Measurements from ENCODE around the gene EPHA4.
A peak's percentile ranks its signal among the peaks of the same experiment; 100 is the strongest.

The EPHA4 gene

DNA sequence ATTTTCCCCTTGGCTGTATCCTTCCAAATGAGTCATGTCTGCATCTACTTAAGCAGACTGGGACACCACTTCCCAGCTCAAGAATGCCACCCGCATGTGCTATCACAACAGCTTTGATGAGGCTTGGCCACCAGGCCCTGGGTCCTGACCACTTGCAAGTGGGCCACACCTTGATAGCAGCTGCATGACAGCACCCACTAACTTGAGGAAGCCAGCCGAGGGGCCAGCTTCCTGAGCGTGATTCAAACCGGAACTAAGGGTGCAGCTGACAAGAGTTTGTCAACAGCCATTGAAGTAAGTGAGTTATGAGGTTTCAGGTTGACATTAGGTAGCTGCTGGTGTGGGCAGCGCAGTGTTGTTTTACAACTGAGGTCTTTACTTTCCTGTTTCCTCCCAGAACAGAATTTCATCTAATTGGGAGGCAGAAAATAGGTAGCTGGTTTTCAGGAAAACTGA is 54.4 kb downstream of the EPHA4 start:
- WGBS = 14% methylated on average over 5 of the region's 5 CpGs
- Histone ChIP-seq H2BK15ac (ENCODE audit: low read depth, poor library complexity, severe bottlenecking) (no peak overlapping the region), H2AK5ac (ENCODE audit: low read length, severe bottlenecking) (no peak overlapping the region), H3K79me1 (replicated peaks; ENCODE audit: low read length, poor library complexity, severe bottlenecking) (peaks cover 28% of the 10 kb centered on the region), H3K9me3 (ENCODE audit: control insufficient read depth, low read length) (no peaks in the 10 kb centered on the region), H4K91ac (ENCODE audit: low read length) (peak overlapping the region; percentile 4), H3K4me1 (ENCODE audit: control insufficient read depth, insufficient read depth, low read depth, low read length) (peaks cover 3% of the 10 kb centered on the region), H2AFZ (ENCODE audit: low read depth, low read length) (no peak overlapping the region), H3K4ac (ENCODE audit: low read depth in 1 of 2, low read length in 2 of 2) (no peak overlapping the region), H3K4me2 (ENCODE audit: low read length, poor library complexity, severe bottlenecking) (no peak overlapping the region), H3K27me3 (ENCODE audit: control insufficient read depth in 1 of 2, insufficient read depth in 1 of 2, low read length in 2 of 2) (no peaks in the 10 kb centered on the region), H2BK120ac (ENCODE audit: low read depth, low read length) (no peak overlapping the region), H3K4me3 (ENCODE audit: insufficient read depth in 1 of 2, low read depth in 1 of 2, low read length in 2 of 2) (peak overlapping the region in 1 of 2 experiments; percentile 14), H2BK12ac (ENCODE audit: low read length in 2 of 2) (peak overlapping the region; percentile 20 to 87), H3K18ac (ENCODE audit: low read depth in 1 of 2, low read length in 2 of 2) (peak overlapping the region; percentile 44 to 52), H3K36me3 (ENCODE audit: control insufficient read depth in 1 of 2, insufficient read depth in 2 of 2, low read depth in 1 of 2, low read length in 2 of 2) (no peaks in the 10 kb centered on the region), H3K9ac (ENCODE audit: low read length) (no peak overlapping the region), H3K23ac (ENCODE audit: low read length in 2 of 2) (peak overlapping the region in 1 of 2 experiments; percentile 16), H3K27ac (ENCODE audit: low read length, poor library complexity, severe bottlenecking) (no peak overlapping the region), H4K8ac (ENCODE audit: low read length) (peak overlapping the region; percentile 16), H3K14ac (ENCODE audit: low read length in 2 of 2) (no peak overlapping the region), H2BK5ac (ENCODE audit: low read depth, low read length, poor library complexity, severe bottlenecking) (no peak overlapping the region)
- peak; percentile 91 for DNase-seq

DNA sequence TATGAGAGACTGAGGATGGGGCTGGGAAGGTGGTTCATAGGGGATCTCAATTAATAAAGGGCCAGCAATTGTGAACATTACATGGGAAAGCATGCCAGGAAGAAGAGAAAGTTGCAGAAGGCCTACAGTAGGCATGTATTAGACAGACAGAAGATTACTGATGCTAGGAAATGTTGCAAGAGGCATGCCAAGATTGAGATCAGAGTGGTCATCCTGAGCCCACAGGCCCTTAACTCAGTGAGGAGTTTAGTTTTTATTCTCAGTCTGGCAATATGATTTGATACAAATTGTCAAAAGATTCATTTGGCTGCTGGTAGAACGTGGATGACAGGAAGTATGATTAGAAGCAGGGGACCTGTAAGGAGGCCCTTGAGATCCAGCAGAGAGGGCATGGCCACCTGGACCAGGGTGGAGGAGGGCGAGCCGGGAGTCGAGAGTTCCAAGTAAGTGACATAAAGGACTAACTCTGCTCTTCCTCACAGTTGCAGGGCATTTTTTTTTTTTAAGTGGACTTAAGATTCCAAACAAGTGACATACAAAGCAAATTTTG is 54.9 kb downstream of the EPHA4 start:
- H4K8ac ChIP-seq (ENCODE audit: low read length) = no peak overlapping the region
- no peak overlapping the region for H2BK12ac ChIP-seq (ENCODE audit: low read length in 2 of 2)
- H2BK15ac ChIP-seq (ENCODE audit: low read depth, poor library complexity, severe bottlenecking) = no peak overlapping the region
- H3K36me3 ChIP-seq (ENCODE audit: control insufficient read depth in 1 of 2, insufficient read depth in 2 of 2, low read depth in 1 of 2, low read length in 2 of 2) = no peaks in the 10 kb centered on the region
- no peaks in the 10 kb centered on the region for H3K27me3 ChIP-seq (ENCODE audit: control insufficient read depth in 1 of 2, insufficient read depth in 1 of 2, low read length in 2 of 2)
- H2BK120ac ChIP-seq (ENCODE audit: low read depth, low read length) = no peak overlapping the region
- no peak overlapping the region for H2AFZ ChIP-seq (ENCODE audit: low read depth, low read length)
- no peak overlapping the region for H2AK5ac ChIP-seq (ENCODE audit: low read length, severe bottlenecking)
- peaks cover 31% of the 10 kb centered on the region for H3K79me1 ChIP-seq (replicated peaks; ENCODE audit: low read length, poor library complexity, severe bottlenecking)
- no peak overlapping the region for H2BK5ac ChIP-seq (ENCODE audit: low read depth, low read length, poor library complexity, severe bottlenecking)
- peak overlapping the region; percentile 5 for H3K9ac ChIP-seq (ENCODE audit: low read length)
- no peak overlapping the region for H3K23ac ChIP-seq (ENCODE audit: low read length in 2 of 2)
- H3K9me3 ChIP-seq (ENCODE audit: control insufficient read depth, low read length) = no peaks in the 10 kb centered on the region
- peak overlapping the region in 1 of 2 experiments; percentile 70 for H3K4ac ChIP-seq (ENCODE audit: low read depth in 1 of 2, low read length in 2 of 2)
- H3K4me1 ChIP-seq (ENCODE audit: control insufficient read depth, insufficient read depth, low read depth, low read length) = peaks cover 3% of the 10 kb centered on the region
- no peak overlapping the region for H3K4me2 ChIP-seq (ENCODE audit: low read length, poor library complexity, severe bottlenecking)
- no peak overlapping the region for H3K14ac ChIP-seq (ENCODE audit: low read length in 2 of 2)
- DNase-seq = peak; percentile 47
- WGBS = 10% methylated on average over 4 of the region's 4 CpGs
- H4K91ac ChIP-seq (ENCODE audit: low read length) = no peak overlapping the region
- H3K4me3 ChIP-seq (ENCODE audit: insufficient read depth in 1 of 2, low read depth in 1 of 2, low read length in 2 of 2) = no peak overlapping the region
- peak overlapping the region; percentile 5 for H3K27ac ChIP-seq (ENCODE audit: low read length, poor library complexity, severe bottlenecking)
- peak overlapping the region in 1 of 2 experiments; percentile 54 for H3K18ac ChIP-seq (ENCODE audit: low read depth in 1 of 2, low read length in 2 of 2)

DNA sequence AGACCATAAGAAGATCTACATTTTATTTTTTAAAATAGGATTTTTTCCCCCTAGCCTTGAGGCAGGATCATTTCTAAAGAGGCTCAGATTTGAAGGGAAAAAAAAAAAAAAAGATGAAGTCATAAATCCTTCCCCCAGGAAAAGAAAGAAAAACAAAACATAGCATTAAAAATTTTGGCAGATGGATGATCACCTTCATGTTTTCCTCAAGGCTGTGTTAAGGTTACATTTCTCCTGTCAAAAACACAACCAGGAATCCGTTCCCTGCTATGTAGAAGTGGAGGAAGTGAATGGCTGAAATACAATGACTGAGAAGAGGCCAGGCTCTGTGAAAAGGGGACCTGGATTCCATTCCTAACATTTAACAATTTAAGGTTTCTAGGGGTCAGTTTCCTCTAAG is 56.2 kb downstream of the EPHA4 start:
- no peaks in the 10 kb centered on the region for H3K27me3 ChIP-seq (ENCODE audit: control insufficient read depth in 1 of 2, insufficient read depth in 1 of 2, low read length in 2 of 2)
- H3K18ac ChIP-seq (ENCODE audit: low read depth in 1 of 2, low read length in 2 of 2) = no peak overlapping the region
- H3K23ac ChIP-seq (ENCODE audit: low read length in 2 of 2) = no peak overlapping the region
- no peak overlapping the region for H2AK5ac ChIP-seq (ENCODE audit: low read length, severe bottlenecking)
- H4K8ac ChIP-seq (ENCODE audit: low read length) = no peak overlapping the region
- no peak overlapping the region for H3K14ac ChIP-seq (ENCODE audit: low read length in 2 of 2)
- H3K9me3 ChIP-seq (ENCODE audit: control insufficient read depth, low read length) = no peaks in the 10 kb centered on the region
- H4K91ac ChIP-seq (ENCODE audit: low read length) = no peak overlapping the region
- no peak overlapping the region for H3K9ac ChIP-seq (ENCODE audit: low read length)
- no peak overlapping the region for H2BK5ac ChIP-seq (ENCODE audit: low read depth, low read length, poor library complexity, severe bottlenecking)
- H3K36me3 ChIP-seq (ENCODE audit: control insufficient read depth in 1 of 2, insufficient read depth in 2 of 2, low read depth in 1 of 2, low read length in 2 of 2) = no peaks in the 10 kb centered on the region
- peaks cover 3% of the 10 kb centered on the region for H3K4me1 ChIP-seq (ENCODE audit: control insufficient read depth, insufficient read depth, low read depth, low read length)
- no peak overlapping the region for H2AFZ ChIP-seq (ENCODE audit: low read depth, low read length)
- H3K4me3 ChIP-seq (ENCODE audit: insufficient read depth in 1 of 2, low read depth in 1 of 2, low read length in 2 of 2) = no peak overlapping the region
- no peak overlapping the region for H3K27ac ChIP-seq (ENCODE audit: low read length, poor library complexity, severe bottlenecking)
- WGBS = no CpG with 5 or more reads among the region's 1 CpG
- H2BK120ac ChIP-seq (ENCODE audit: low read depth, low read length) = no peak overlapping the region
- H3K4ac ChIP-seq (ENCODE audit: low read depth in 1 of 2, low read length in 2 of 2) = no peak overlapping the region
- H3K4me2 ChIP-seq (ENCODE audit: low read length, poor library complexity, severe bottlenecking) = no peak overlapping the region
- no peak overlapping the region for H2BK12ac ChIP-seq (ENCODE audit: low read length in 2 of 2)
- H2BK15ac ChIP-seq (ENCODE audit: low read depth, poor library complexity, severe bottlenecking) = no peak overlapping the region
- DNase-seq = no peak
- H3K79me1 ChIP-seq (replicated peaks; ENCODE audit: low read length, poor library complexity, severe bottlenecking) = peaks cover 26% of the 10 kb centered on the region

DNA sequence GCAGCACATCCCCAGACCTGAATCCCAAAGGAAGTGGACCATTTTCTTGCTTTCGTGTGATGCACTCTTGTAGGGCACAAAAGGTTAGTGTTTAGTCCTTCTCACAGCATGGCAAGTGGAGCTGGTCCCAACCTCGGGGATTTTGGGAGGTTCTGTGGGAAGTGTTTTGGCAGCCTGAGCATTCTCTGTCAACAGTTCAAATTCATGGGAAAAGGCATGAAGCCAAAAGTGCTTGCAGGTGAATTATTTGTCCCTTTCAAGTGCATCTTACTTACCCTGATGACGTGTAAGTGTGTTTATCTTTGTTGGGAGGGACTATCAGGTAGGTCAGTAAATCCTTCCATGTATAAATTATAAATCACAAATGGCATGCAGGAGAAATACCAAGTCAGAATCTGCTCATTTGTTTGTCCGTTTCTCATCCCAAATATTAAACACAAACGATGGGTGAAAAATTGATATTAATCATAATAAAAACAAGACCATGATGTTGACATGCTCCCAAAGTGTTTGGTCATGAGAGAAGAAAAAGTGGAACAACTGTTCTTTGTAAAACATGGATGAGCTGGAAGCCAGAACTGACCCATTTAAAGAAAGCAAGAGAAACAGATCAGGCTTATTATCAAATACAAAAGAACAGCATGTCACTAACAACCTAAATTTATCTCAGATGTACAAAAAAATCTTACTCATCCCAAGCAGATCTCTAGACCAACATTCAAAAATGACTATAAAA is 57.6 kb downstream of the EPHA4 start:
- Histone ChIP-seq H3K18ac (ENCODE audit: low read depth in 1 of 2, low read length in 2 of 2) (peak overlapping the region in 1 of 2 experiments; percentile 48), H2BK15ac (ENCODE audit: low read depth, poor library complexity, severe bottlenecking) (no peak overlapping the region), H3K27ac (ENCODE audit: low read length, poor library complexity, severe bottlenecking) (no peak overlapping the region), H3K9ac (ENCODE audit: low read length) (no peak overlapping the region), H3K27me3 (ENCODE audit: control insufficient read depth in 1 of 2, insufficient read depth in 1 of 2, low read length in 2 of 2) (no peaks in the 10 kb centered on the region), H2AFZ (ENCODE audit: low read depth, low read length) (no peak overlapping the region), H2AK5ac (ENCODE audit: low read length, severe bottlenecking) (no peak overlapping the region), H3K4ac (ENCODE audit: low read depth in 1 of 2, low read length in 2 of 2) (peak overlapping the region in 1 of 2 experiments; percentile 4), H3K14ac (ENCODE audit: low read length in 2 of 2) (no peak overlapping the region), H3K23ac (ENCODE audit: low read length in 2 of 2) (no peak overlapping the region), H2BK5ac (ENCODE audit: low read depth, low read length, poor library complexity, severe bottlenecking) (no peak overlapping the region), H2BK120ac (ENCODE audit: low read depth, low read length) (no peak overlapping the region), H3K9me3 (ENCODE audit: control insufficient read depth, low read length) (no peaks in the 10 kb centered on the region), H3K36me3 (ENCODE audit: control insufficient read depth in 1 of 2, insufficient read depth in 2 of 2, low read depth in 1 of 2, low read length in 2 of 2) (no peaks in the 10 kb centered on the region), H4K8ac (ENCODE audit: low read length) (no peak overlapping the region), H3K4me2 (ENCODE audit: low read length, poor library complexity, severe bottlenecking) (no peak overlapping the region), H2BK12ac (ENCODE audit: low read length in 2 of 2) (no peak overlapping the region), H3K4me3 (ENCODE audit: insufficient read depth in 1 of 2, low read depth in 1 of 2, low read length in 2 of 2) (no peak overlapping the region), H3K4me1 (ENCODE audit: control insufficient read depth, insufficient read depth, low read depth, low read length) (peaks cover 3% of the 10 kb centered on the region), H4K91ac (ENCODE audit: low read length) (no peak overlapping the region), H3K79me1 (replicated peaks; ENCODE audit: low read length, poor library complexity, severe bottlenecking) (peaks cover 26% of the 10 kb centered on the region)
- no peak for DNase-seq
- WGBS = 77% methylated on average over 2 of the region's 5 CpGs
